Measurements from ENCODE around the gene AP4S1.
"Not testable (repeated sequence)": the region's sequence is repeated elsewhere in the genome, so short reads cannot be mapped to it uniquely, and the experiment has no call there.

The AP4S1 gene

DNA sequence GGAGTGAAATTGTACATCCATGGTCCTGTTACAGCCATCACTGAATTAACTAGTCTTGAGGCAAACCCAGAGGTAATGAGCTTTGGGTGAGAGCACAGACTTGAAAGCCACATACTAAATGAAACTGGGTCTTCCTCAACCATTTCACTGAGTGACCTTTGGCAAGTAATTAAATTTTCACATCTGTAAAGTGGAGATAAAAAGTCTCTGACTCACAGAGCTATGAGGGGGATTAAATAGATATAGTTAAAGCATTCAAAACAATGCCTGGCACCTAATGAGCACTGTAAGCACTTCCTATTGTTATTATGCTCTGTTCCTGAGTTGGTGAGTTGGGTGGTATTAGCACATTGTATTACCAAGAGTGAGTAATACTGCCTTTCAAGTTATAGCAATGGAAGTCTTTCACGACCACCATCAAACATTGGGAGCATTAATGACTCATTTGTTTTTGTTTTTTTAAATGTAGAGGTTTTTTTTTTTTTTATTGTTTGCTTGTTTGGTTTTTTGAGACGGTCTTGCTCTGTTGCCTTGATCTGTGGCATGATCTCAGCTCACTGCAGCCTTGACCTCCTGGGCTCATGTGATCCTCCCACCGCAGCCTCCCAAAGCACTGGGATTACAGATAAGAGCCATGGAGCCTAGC, 13.2 kb downstream of the AP4S1 start (continued):
- no peak for TF ChIP-seq ZNF148 (tag by site-specific recombination; IDR thresholded peaks at IDR 0.05; ENCODE audit: borderline replicate concordance)
- no peak for TF ChIP-seq ZNF324 (tag by site-specific recombination; IDR thresholded peaks at IDR 0.05)

DNA sequence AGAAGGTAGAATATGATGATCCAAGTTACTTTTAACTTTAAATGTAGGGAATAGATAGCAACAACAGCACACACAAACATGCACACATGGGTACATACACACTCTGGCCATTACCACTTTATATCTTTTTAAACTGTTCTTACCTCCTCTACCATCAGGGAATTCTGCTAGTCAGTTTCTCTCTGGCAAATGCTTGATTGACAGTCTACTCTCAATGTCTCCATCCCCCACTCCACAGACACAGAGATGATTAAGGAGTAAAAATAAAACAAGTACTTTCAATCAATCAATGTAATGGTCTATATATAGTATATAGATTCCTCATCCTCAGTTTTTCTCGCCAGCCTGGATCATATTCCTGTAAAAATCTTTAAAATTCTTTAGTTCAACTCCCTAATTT, 16.9 kb downstream of the AP4S1 start:
- Histone ChIP-seq H3K36me3 (ENCODE audit: control insufficient read depth in 2 of 2, insufficient read depth in 1 of 2, low read length in 2 of 2) (no peaks in the 10 kb centered on the region; a peak in 1 of 3 replicates), H3K4me1 (ENCODE audit: control insufficient read depth, insufficient read depth, low read length) (peaks cover 3% of the 10 kb centered on the region; the same call in 1 of the 2 replicates), H3K27ac (ENCODE audit: extremely low read depth, low read depth, low read length) (no peak overlapping the region), H3K9me3 (ENCODE audit: control insufficient read depth, insufficient read depth, low read depth, low read length) (no peaks in the 10 kb centered on the region), H3K4me3 (ENCODE audit: low read depth, low read length) (no peak overlapping the region)
- ChIA-PET POLR2A (no interaction called here), CTCF (no interaction called here)
- no peak for TF ChIP-seq ZNF184 (tag by site-specific recombination; IDR thresholded peaks at IDR 0.05)
- TF ChIP-seq, protein P1, sequence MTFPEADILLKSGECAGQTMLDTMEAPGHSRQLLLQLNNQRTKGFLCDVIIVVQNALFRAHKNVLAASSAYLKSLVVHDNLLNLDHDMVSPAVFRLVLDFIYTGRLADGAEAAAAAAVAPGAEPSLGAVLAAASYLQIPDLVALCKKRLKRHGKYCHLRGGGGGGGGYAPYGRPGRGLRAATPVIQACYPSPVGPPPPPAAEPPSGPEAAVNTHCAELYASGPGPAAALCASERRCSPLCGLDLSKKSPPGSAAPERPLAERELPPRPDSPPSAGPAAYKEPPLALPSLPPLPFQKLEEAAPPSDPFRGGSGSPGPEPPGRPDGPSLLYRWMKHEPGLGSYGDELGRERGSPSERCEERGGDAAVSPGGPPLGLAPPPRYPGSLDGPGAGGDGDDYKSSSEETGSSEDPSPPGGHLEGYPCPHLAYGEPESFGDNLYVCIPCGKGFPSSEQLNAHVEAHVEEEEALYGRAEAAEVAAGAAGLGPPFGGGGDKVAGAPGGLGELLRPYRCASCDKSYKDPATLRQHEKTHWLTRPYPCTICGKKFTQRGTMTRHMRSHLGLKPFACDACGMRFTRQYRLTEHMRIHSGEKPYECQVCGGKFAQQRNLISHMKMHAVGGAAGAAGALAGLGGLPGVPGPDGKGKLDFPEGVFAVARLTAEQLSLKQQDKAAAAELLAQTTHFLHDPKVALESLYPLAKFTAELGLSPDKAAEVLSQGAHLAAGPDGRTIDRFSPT (tag by site-specific recombination; IDR thresholded peaks at IDR 0.05), result no peak
- TF ChIP-seq ZNF335 (tag by site-specific recombination; conservative IDR thresholded peaks at IDR 0.05), result no peak
- no peak for TF ChIP-seq ZNF394 (tag by site-specific recombination; IDR thresholded peaks at IDR 0.05; ENCODE audit: borderline replicate concordance)
- TF ChIP-seq ZNF76 (tag by site-specific recombination; IDR thresholded peaks at IDR 0.05; ENCODE audit: borderline replicate concordance, low read depth), result no peak
- no peak for TF ChIP-seq HOXC10 (CRISPR knock-in tag; IDR thresholded peaks at IDR 0.05)
- TF ChIP-seq KLF1 (tag by site-specific recombination; IDR thresholded peaks at IDR 0.05), result no peak
- TF ChIP-seq ZNF555 (tag by site-specific recombination; conservative IDR thresholded peaks at IDR 0.05), result no peak
- TF ChIP-seq, protein P2, sequence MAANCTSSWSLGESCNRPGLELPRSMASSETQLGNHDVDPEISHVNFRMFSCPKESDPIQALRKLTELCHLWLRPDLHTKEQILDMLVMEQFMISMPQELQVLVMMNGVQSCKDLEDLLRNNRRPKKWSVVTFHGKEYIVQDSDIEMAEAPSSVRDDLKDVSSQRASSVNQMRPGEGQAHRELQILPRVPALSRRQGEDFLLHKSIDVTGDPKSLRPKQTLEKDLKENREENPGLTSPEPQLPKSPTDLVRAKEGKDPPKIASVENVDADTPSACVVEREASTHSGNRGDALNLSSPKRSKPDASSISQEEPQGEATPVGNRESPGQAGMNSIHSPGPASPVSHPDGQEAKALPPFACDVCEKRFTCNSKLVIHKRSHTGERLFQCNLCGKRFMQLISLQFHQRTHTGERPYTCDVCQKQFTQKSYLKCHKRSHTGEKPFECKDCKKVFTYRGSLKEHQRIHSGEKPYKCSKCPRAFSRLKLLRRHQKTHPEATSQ (tag by site-specific recombination; IDR thresholded peaks at IDR 0.05), result no peak

GRCh38 chr14:31042893-31043292, 17.4 kb downstream of the AP4S1 start:
- H3K36me3 ChIP-seq (ENCODE audit: control insufficient read depth in 2 of 2, insufficient read depth in 1 of 2, low read length in 2 of 2); H3K4me3 ChIP-seq (ENCODE audit: low read depth, low read length); H3K9me3 ChIP-seq (ENCODE audit: control insufficient read depth, insufficient read depth, low read depth, low read length); H3K4me1 ChIP-seq (ENCODE audit: control insufficient read depth, insufficient read depth, low read length); H3K27ac ChIP-seq (ENCODE audit: extremely low read depth, low read depth, low read length); POLR2A ChIA-PET: not testable (repeated sequence)
- CTCF ChIA-PET, result interaction anchor here (0.6 kb wide), 1 partner anchor 27 kb away, joined by 3 read pairs; no protein-coding TSS in a partner anchor

DNA sequence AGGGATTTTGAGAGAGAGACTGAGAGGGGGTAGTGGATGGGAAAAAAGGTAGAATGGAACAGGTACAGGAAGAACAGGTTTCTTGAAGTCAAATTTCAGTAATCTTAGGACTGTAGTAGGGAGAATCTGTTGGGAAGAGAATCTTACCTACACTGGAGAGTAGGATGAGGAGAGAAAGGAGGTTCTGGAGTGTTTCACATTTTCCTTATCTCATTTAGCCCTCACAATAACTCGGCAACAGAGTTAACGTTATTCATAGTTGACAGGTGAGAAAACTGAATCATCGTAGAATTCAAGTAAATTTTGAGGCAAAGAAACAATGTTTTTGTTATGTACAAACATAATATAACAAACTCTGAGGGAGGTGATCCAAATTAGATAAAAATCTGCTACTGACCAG, 17.9 kb downstream of the AP4S1 start:
- CTCF ChIA-PET, result interaction anchor here (0.6 kb wide), 2 partner anchors 26 to 1516 kb away, joined by 3 read pairs; no protein-coding TSS in a partner anchor
- no peak overlapping the region for H3K4me3 ChIP-seq (ENCODE audit: low read depth, low read length)
- TF ChIP-seq ZNF26 (tag by site-specific recombination; IDR thresholded peaks at IDR 0.05), result no peak
- TF ChIP-seq ZNF645 (tag by site-specific recombination; IDR thresholded peaks at IDR 0.05), result no peak
- TF ChIP-seq, protein P3, sequence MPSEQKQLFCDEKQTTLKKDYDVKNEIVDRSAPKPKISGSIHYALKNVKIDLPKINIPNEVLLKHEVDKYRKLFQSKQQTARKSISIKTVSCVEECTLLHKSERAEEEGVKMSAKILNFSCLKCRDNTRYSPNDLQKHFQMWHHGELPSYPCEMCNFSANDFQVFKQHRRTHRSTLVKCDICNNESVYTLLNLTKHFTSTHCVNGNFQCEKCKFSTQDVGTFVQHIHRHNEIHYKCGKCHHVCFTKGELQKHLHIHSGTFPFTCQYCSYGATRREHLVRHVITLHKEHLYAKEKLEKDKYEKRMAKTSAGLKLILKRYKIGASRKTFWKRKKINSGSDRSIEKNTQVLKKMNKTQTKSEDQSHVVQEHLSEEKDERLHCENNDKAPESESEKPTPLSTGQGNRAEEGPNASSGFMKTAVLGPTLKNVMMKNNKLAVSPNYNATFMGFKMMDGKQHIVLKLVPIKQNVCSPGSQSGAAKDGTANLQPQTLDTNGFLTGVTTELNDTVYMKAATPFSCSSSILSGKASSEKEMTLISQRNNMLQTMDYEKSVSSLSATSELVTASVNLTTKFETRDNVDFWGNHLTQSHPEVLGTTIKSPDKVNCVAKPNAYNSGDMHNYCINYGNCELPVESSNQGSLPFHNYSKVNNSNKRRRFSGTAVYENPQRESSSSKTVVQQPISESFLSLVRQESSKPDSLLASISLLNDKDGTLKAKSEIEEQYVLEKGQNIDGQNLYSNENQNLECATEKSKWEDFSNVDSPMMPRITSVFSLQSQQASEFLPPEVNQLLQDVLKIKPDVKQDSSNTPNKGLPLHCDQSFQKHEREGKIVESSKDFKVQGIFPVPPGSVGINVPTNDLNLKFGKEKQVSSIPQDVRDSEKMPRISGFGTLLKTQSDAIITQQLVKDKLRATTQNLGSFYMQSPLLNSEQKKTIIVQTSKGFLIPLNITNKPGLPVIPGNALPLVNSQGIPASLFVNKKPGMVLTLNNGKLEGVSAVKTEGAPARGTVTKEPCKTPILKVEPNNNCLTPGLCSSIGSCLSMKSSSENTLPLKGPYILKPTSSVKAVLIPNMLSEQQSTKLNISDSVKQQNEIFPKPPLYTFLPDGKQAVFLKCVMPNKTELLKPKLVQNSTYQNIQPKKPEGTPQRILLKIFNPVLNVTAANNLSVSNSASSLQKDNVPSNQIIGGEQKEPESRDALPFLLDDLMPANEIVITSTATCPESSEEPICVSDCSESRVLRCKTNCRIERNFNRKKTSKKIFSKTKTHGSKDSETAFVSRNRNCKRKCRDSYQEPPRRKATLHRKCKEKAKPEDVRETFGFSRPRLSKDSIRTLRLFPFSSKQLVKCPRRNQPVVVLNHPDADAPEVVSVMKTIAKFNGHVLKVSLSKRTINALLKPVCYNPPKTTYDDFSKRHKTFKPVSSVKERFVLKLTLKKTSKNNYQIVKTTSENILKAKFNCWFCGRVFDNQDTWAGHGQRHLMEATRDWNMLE (tag by site-specific recombination; conservative IDR thresholded peaks at IDR 0.05; ENCODE audit: low read depth), result no peak
- peaks cover 3% of the 10 kb centered on the region; the same call in 1 of the 2 replicates for H3K4me1 ChIP-seq (ENCODE audit: control insufficient read depth, insufficient read depth, low read length)
- no peak overlapping the region for H3K27ac ChIP-seq (ENCODE audit: extremely low read depth, low read depth, low read length)
- POLR2A ChIA-PET, result interaction anchor here (0.9 kb wide), 1 partner anchor 17 kb away, joined by 5 read pairs; the partner anchor contains the start of gene STRN3
- no peaks in the 10 kb centered on the region; a peak in 1 of 3 replicates for H3K36me3 ChIP-seq (ENCODE audit: control insufficient read depth in 2 of 2, insufficient read depth in 1 of 2, low read length in 2 of 2)
- no peaks in the 10 kb centered on the region for H3K9me3 ChIP-seq (ENCODE audit: control insufficient read depth, insufficient read depth, low read depth, low read length)

Data from HEK293 (cell line).